ENCODE measurements around the gene FAM98C.
"Not testable (repeated sequence)": the region's sequence is repeated elsewhere in the genome, so short reads cannot be mapped to it uniquely, and the experiment has no call there.

The FAM98C gene

GRCh38 chr19:38395381-38396114, 7.3 kb upstream of the FAM98C start:
- DNase-seq (ENCODE audit: low read depth, low spot score): no peak

- no peak for DNase-seq (ENCODE audit: low read depth, low spot score)
Observed at GRCh38 chr19:38399081-38399480, 3.8 kb upstream of the FAM98C start.

GRCh38 chr19:38399537-38399936, 3.4 kb upstream of the FAM98C start:
- no peak for DNase-seq (ENCODE audit: low read depth, low spot score)

- DNase-seq (ENCODE audit: low read depth, low spot score): no peak
Observed at GRCh38 chr19:38400361-38400760, 2.5 kb upstream of the FAM98C start.

GRCh38 chr19:38401148-38401547, 1.7 kb upstream of the FAM98C start:
- no peak for DNase-seq (ENCODE audit: low read depth, low spot score)

GRCh38 chr19:38402623-38402966, 298 bp upstream of the FAM98C start:
- DNase-seq (ENCODE audit: low read depth, low spot score): no peak

GRCh38 chr19:38404858-38405257, 2.0 kb downstream of the FAM98C start:
- DNase-seq (ENCODE audit: low read depth, low spot score): no peak

- DNase-seq (ENCODE audit: low read depth, low spot score): no peak
Observed at GRCh38 chr19:38405276-38405675, 2.4 kb downstream of the FAM98C start.

- no peak for DNase-seq (ENCODE audit: low read depth, low spot score)
Observed at GRCh38 chr19:38409631-38410133, 6.8 kb downstream of the FAM98C start.

GRCh38 chr19:38410407-38410806, 7.5 kb downstream of the FAM98C start:
- not testable (repeated sequence) for DNase-seq (ENCODE audit: low read depth, low spot score)

- DNase-seq (ENCODE audit: low read depth, low spot score): no peak
Observed at GRCh38 chr19:38411041-38411712, 8.3 kb downstream of the FAM98C start.

GRCh38 chr19:38411898-38412297, 9.0 kb downstream of the FAM98C start:
- not testable (repeated sequence) for DNase-seq (ENCODE audit: low read depth, low spot score)

GRCh38 chr19:38412491-38412890, 9.6 kb downstream of the FAM98C start:
- DNase-seq (ENCODE audit: low read depth, low spot score): no peak

GRCh38 chr19:38412961-38413360, 10.1 kb downstream of the FAM98C start:
- no peak for DNase-seq (ENCODE audit: low read depth, low spot score)

GRCh38 chr19:38413416-38413815, 10.5 kb downstream of the FAM98C start:
- no peak for DNase-seq (ENCODE audit: low read depth, low spot score)

GRCh38 chr19:38417146-38417543, 14.3 kb downstream of the FAM98C start:
- no peak for DNase-seq (ENCODE audit: low read depth, low spot score)

- no peak for DNase-seq (ENCODE audit: low read depth, low spot score)
Observed at GRCh38 chr19:38417544-38418506, 14.9 kb downstream of the FAM98C start.

GRCh38 chr19:38420935-38421334, 18.0 kb downstream of the FAM98C start:
- no peak for DNase-seq (ENCODE audit: low read depth, low spot score)

GRCh38 chr19:38421856-38422255, 19.0 kb downstream of the FAM98C start:
- no peak for DNase-seq (ENCODE audit: low read depth, low spot score)

GRCh38 chr19:38422438-38422837, 19.5 kb downstream of the FAM98C start:
- no peak for DNase-seq (ENCODE audit: low read depth, low spot score)

- DNase-seq (ENCODE audit: low read depth, low spot score): no peak
Observed at GRCh38 chr19:38424272-38424671, 21.4 kb downstream of the FAM98C start.

GRCh38 chr19:38425222-38425809, 22.4 kb downstream of the FAM98C start:
- no peak for DNase-seq (ENCODE audit: low read depth, low spot score)
